ENCODE data around the gene PPP1R3A.

DNA sequence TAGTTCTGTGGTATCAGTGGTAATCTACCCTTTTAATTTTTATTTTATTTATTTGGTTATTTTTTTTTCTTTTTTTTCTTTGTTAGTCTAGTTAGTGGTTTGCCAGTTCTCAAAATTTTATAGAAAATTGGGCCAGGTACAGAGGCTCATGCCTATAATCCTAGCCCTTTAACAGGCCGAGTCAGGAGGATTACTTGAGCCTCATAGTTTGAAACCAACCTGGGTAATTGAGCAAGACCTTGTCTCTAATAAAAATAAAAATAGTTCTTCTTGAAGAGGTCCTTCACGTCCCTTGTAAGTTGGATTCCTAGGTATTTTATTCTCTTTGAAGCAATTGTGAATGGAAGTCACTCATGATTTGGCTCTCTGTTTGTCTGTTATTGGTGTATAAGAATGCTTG is 51.5 kb downstream of the PPP1R3A start:
- TF ChIP-seq JAZF1 (CRISPR knock-in tag; IDR thresholded peaks at IDR 0.05) (no peak), RORB (CRISPR knock-in tag; IDR thresholded peaks at IDR 0.05) (no peak), ZNF138 (CRISPR knock-in tag; conservative IDR thresholded peaks at IDR 0.05) (no peak), SMAD4 (CRISPR knock-in tag; IDR thresholded peaks at IDR 0.05) (no peak), TP53 (CRISPR knock-in tag; IDR thresholded peaks at IDR 0.05) (no peak), ZNF671 (CRISPR knock-in tag; IDR thresholded peaks at IDR 0.05) (no peak), GTF2I (CRISPR knock-in tag; conservative IDR thresholded peaks at IDR 0.05) (no peak), FOXJ3 (CRISPR knock-in tag; IDR thresholded peaks at IDR 0.05; ENCODE audit: borderline replicate concordance) (no peak)
- TF ChIP-seq, protein P1, sequence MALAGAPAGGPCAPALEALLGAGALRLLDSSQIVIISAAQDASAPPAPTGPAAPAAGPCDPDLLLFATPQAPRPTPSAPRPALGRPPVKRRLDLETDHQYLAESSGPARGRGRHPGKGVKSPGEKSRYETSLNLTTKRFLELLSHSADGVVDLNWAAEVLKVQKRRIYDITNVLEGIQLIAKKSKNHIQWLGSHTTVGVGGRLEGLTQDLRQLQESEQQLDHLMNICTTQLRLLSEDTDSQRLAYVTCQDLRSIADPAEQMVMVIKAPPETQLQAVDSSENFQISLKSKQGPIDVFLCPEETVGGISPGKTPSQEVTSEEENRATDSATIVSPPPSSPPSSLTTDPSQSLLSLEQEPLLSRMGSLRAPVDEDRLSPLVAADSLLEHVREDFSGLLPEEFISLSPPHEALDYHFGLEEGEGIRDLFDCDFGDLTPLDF (CRISPR knock-in tag; IDR thresholded peaks at IDR 0.05): no peak
- TF ChIP-seq, protein P2, sequence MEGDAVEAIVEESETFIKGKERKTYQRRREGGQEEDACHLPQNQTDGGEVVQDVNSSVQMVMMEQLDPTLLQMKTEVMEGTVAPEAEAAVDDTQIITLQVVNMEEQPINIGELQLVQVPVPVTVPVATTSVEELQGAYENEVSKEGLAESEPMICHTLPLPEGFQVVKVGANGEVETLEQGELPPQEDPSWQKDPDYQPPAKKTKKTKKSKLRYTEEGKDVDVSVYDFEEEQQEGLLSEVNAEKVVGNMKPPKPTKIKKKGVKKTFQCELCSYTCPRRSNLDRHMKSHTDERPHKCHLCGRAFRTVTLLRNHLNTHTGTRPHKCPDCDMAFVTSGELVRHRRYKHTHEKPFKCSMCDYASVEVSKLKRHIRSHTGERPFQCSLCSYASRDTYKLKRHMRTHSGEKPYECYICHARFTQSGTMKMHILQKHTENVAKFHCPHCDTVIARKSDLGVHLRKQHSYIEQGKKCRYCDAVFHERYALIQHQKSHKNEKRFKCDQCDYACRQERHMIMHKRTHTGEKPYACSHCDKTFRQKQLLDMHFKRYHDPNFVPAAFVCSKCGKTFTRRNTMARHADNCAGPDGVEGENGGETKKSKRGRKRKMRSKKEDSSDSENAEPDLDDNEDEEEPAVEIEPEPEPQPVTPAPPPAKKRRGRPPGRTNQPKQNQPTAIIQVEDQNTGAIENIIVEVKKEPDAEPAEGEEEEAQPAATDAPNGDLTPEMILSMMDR (IDR thresholded peaks at IDR 0.05): no peak
- TF ChIP-seq, protein P3, sequence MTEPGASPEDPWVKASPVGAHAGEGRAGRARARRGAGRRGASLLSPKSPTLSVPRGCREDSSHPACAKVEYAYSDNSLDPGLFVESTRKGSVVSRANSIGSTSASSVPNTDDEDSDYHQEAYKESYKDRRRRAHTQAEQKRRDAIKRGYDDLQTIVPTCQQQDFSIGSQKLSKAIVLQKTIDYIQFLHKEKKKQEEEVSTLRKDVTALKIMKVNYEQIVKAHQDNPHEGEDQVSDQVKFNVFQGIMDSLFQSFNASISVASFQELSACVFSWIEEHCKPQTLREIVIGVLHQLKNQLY (CRISPR knock-in tag; IDR thresholded peaks at IDR 0.05): no peak
